Activated CD4-positive, alpha-beta T cell treated with anti-CD3 and anti-CD28 coated beads, Interleukin-2, amount 50 U/mL, for 16 hours (primary cell): Measurements from ENCODE around the gene ALK.
A peak's percentile ranks its signal among the peaks of the same experiment; 100 is the strongest.

ENCODE experiments used
- DNase-seq: peaks from one replicate; pipeline ENCODE4 v3.0.0-alpha.2; 2020

Gene ALK

GRCh38 chr2:29336341-29337241 lies 584.8 kb downstream of the ALK start:
- no peak for DNase-seq

- no peak for DNase-seq
Measured at GRCh38 chr2:29335396-29335795, 586.0 kb downstream of the ALK start.

GRCh38 chr2:29334706-29335105 lies 586.7 kb downstream of the ALK start:
- DNase-seq: no peak

GRCh38 chr2:29332540-29332939 lies 588.8 kb downstream of the ALK start:
- no peak for DNase-seq

- DNase-seq: no peak
Measured at GRCh38 chr2:29329899-29330298, 591.5 kb downstream of the ALK start.

- no peak for DNase-seq
Measured at GRCh38 chr2:29326926-29327325, 594.5 kb downstream of the ALK start.

- DNase-seq: no peak
Measured at GRCh38 chr2:29325544-29325943, 595.8 kb downstream of the ALK start.

- no peak for DNase-seq
Measured at GRCh38 chr2:29323961-29324360, 597.4 kb downstream of the ALK start.

GRCh38 chr2:29323301-29323700 lies 598.1 kb downstream of the ALK start:
- DNase-seq: no peak

- peak; percentile 48 for DNase-seq
Measured at GRCh38 chr2:29322011-29322410, 599.4 kb downstream of the ALK start.

- no peak for DNase-seq
Measured at GRCh38 chr2:29317801-29318485, 603.4 kb downstream of the ALK start.

GRCh38 chr2:29317077-29317517 lies 604.3 kb downstream of the ALK start:
- DNase-seq: no peak

- DNase-seq: peak; percentile 71
Measured at GRCh38 chr2:29314816-29315571, 606.4 kb downstream of the ALK start.

GRCh38 chr2:29311458-29311857 lies 609.9 kb downstream of the ALK start:
- no peak for DNase-seq

GRCh38 chr2:29310650-29311348 lies 610.6 kb downstream of the ALK start:
- DNase-seq: no peak

- peak; percentile 67 for DNase-seq
Measured at GRCh38 chr2:29309090-29310029, 612.0 kb downstream of the ALK start.

- no peak for DNase-seq
Measured at GRCh38 chr2:29308366-29308765, 613.0 kb downstream of the ALK start.

GRCh38 chr2:29307519-29307918 lies 613.9 kb downstream of the ALK start:
- no peak for DNase-seq

GRCh38 chr2:29305762-29306161 lies 615.6 kb downstream of the ALK start:
- no peak for DNase-seq

GRCh38 chr2:29304399-29305060 lies 616.9 kb downstream of the ALK start:
- no peak for DNase-seq

GRCh38 chr2:29296585-29296984 lies 624.8 kb downstream of the ALK start:
- no peak for DNase-seq
